Endodermal cell (in vitro differentiated cells): ENCODE results near the gene GUCA2B. TPM values are rescaled to one million over a fixed set of nuclear protein-coding genes. Genes with fewer than 3 reads are reported as not detected.

Experiments
- DNase-seq: peaks from one replicate; pipeline ENCODE4 v3.0.0-alpha.2; 2017
- H3K27ac ChIP-seq: 2 replicates; pipeline ENCODE4 v1.5.1; 2013; ENCODE audit warnings: mild to moderate bottlenecking, low read depth, low read length, moderate library complexity
- H3K27me3 ChIP-seq: 2 replicates; pipeline ENCODE4 v1.6.1; 2013; ENCODE audit warnings: mild to moderate bottlenecking, low read length, moderate library complexity; ENCODE audit not compliant: insufficient read depth, control insufficient read depth, poor library complexity, severe bottlenecking
- H3K36me3 ChIP-seq: 2 replicates; pipeline ENCODE4 v1.7.0; 2013; ENCODE audit warnings: mild to moderate bottlenecking, low read length, moderate library complexity; ENCODE audit not compliant: control insufficient read depth, insufficient read depth
- H3K4me1 ChIP-seq: one replicate; pipeline ENCODE4 v1.7.0; 2013; ENCODE audit warnings: low read length; ENCODE audit not compliant: control insufficient read depth, insufficient read depth
- H3K4me3 ChIP-seq: 2 replicates; pipeline ENCODE4 v1.5.1; 2013; ENCODE audit warnings: mild to moderate bottlenecking, low read length, moderate library complexity
- H3K9ac ChIP-seq: 2 replicates; pipeline ENCODE4 v1.6.1; 2013; ENCODE audit warnings: mild to moderate bottlenecking, low read length, moderate library complexity; ENCODE audit not compliant: poor library complexity, severe bottlenecking; ENCODE audit errors: extremely low read depth
- H3K9me3 ChIP-seq: 2 replicates; pipeline ENCODE4 v1.6.1; 2013; ENCODE audit warnings: mild to moderate bottlenecking, low read length, moderate library complexity; ENCODE audit not compliant: control insufficient read depth
- H3K27ac Mint-ChIP-seq: 2 replicates; pipeline ENCODE4 v1.8.0; 2020; ENCODE audit warnings: mixed read lengths
- H3K27me3 Mint-ChIP-seq: 2 replicates; pipeline ENCODE4 v1.8.0; 2021; ENCODE audit warnings: mild to moderate bottlenecking, mixed read lengths; ENCODE audit not compliant: insufficient read depth
- H3K36me3 Mint-ChIP-seq: 2 replicates; pipeline ENCODE4 v1.8.0; 2020; ENCODE audit warnings: low read depth, mixed read lengths
- H3K4me1 Mint-ChIP-seq: 2 replicates; pipeline ENCODE4 v1.8.0; 2020; ENCODE audit warnings: mixed read lengths
- H3K4me3 Mint-ChIP-seq: 2 replicates; pipeline ENCODE4 v1.8.0; 2020; ENCODE audit warnings: mild to moderate bottlenecking, moderate library complexity, mixed read lengths
- H3K9me3 Mint-ChIP-seq: 2 replicates; pipeline ENCODE4 v1.8.0; 2020; ENCODE audit warnings: mild to moderate bottlenecking, mixed read lengths
- WGBS, 2 experiments: methylation state at CpG; one replicate each; pipeline versions ENCODE4 v1.1.5 to v1.1.7; 2013; ENCODE audit warnings: missing lambda C conversion rate in 2 of 2, mixed read lengths in 1 of 2; ENCODE audit not compliant: insufficient coverage in 1 of 2, insufficient read length in 1 of 2; 5-methylcytosine and 5-hydroxymethylcytosine counted together
- total RNA-seq, 2 donors: library from RNA; stranded (reverse); fragmentation: NEBNext Ultra II Directional in 1 of 2; extraction: Animal tissue kit (Norgen Biotek cat#: 25700) in 1 of 2; gene quantifications; 2 replicates in 1 of 2; 3 replicates in 1 of 2; pipeline ENCODE4 v1.2.1, GENCODE V29; 2021
- TF ChIP-seq, protein P1 (sequence below): fragments of 200-600 bp; sonication (generic); conservative IDR thresholded peaks from 2 replicates; pipeline ENCODE4 v1.5.0; 2021; ENCODE audit warnings: antibody characterized with exemption, mild to moderate bottlenecking

GUCA2B gene
- total RNA-seq, 2 donors from 2014 or later = not detected

DNA sequence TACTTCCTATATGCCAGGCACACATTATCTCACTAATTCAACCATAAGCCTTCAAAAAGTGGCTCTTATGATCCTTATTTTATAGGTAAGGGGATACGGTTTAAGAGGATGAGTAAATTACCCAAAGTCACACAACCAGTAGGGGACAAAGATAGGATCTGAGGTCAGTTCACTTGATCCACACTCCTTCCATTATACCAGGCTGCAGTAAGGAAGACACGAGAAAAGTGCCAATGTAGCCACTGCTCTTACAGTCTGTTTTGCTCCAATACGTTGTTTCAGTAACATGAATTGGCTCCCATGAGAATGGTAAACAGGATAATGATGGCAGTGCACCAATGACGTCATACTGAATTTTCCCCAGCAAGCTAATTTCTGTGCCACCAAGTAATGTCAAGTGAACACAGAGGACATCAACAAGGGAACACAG is 26.7 kb downstream of the GUCA2B start:
- H3K36me3 ChIP-seq = peaks cover 37% of the 10 kb centered on the region
- no peak overlapping the region for H3K4me3 ChIP-seq
- Mint-ChIP-seq H3K36me3 (peaks cover 13% of the 10 kb centered on the region), H3K9me3 (no peaks in the 10 kb centered on the region), H3K4me3 (no peak overlapping the region), H3K27ac (peak overlapping the region; percentile 40), H3K4me1 (peaks cover 43% of the 10 kb centered on the region), H3K27me3 (no peaks in the 10 kb centered on the region)
- no peak overlapping the region for H3K27ac ChIP-seq
- no peaks in the 10 kb centered on the region for H3K27me3 ChIP-seq
- no peak for DNase-seq
- peaks cover 23% of the 10 kb centered on the region for H3K4me1 ChIP-seq
- 83 to 92% methylated on average over 4 of the region's 4 CpGs for WGBS, 2 experiments
- H3K9ac ChIP-seq = no peak overlapping the region
- no peaks in the 10 kb centered on the region for H3K9me3 ChIP-seq
- TF ChIP-seq, protein P1, sequence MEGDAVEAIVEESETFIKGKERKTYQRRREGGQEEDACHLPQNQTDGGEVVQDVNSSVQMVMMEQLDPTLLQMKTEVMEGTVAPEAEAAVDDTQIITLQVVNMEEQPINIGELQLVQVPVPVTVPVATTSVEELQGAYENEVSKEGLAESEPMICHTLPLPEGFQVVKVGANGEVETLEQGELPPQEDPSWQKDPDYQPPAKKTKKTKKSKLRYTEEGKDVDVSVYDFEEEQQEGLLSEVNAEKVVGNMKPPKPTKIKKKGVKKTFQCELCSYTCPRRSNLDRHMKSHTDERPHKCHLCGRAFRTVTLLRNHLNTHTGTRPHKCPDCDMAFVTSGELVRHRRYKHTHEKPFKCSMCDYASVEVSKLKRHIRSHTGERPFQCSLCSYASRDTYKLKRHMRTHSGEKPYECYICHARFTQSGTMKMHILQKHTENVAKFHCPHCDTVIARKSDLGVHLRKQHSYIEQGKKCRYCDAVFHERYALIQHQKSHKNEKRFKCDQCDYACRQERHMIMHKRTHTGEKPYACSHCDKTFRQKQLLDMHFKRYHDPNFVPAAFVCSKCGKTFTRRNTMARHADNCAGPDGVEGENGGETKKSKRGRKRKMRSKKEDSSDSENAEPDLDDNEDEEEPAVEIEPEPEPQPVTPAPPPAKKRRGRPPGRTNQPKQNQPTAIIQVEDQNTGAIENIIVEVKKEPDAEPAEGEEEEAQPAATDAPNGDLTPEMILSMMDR = no peak

DNA sequence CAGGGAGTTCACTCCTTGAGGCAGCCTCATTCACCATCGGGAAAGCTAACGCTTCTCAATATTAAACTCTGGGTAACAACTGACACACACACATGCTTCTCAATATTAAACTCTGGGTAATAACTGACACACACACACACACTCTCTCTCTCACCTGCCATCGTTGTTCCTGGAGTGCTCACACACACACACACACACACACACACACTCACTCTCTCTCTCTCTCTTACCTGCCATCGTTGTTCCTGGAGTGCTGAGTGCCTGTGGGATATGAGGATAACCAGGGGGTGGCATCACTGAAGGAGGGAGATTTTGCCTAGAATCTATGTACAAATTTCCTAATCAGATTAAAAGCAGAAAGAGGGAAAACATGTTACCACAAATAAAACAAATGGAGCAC is 28.5 kb downstream of the GUCA2B start:
- H3K36me3 ChIP-seq = peaks cover 40% of the 10 kb centered on the region
- 92 to 100% methylated on average over 2 to 3 of the region's 4 CpGs for WGBS, 2 experiments

DNA sequence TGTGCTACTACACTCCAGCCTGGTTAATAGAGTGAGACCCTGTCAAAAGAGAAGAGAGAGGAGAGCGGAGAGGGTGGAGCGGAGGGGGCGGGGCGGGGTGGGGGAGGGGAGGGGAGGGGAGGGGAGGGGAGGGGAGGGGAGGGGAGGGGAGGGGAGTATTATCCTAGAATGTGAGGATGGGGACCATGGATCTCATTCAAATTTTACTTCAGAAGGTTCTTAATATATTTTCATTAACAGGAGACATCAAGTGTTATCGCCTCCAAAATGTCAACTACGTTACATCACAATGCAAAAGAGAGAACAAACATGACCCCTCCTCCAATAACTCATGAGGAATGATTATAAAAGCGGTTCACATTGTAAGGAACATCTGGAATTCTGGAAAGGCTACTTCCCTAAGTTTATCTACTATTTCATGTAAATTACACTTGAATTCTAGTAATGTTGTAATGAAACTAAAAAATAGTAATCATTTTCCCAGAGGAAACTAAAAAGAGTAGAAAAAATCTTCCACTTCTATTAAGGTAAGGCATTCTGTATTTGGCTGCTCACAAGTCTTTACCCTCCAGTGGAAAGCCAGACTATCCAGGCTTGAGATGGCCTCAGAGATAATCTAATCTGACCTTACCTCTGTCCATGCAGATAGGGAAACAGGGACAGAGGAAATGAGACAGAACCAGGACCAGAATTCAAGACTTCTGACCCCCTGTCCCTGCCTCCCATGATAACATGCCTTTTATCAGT is 30.2 kb downstream of the GUCA2B start:
- WGBS, 2 experiments = 95% methylated on average over 3 of the region's 7 CpGs; no CpG with 5 or more reads in 1 of the 2 experiments
- Histone ChIP-seq H3K9me3 (no peaks in the 10 kb centered on the region), H3K9ac (no peak overlapping the region), H3K27ac (no peak overlapping the region), H3K4me3 (no peak overlapping the region), H3K4me1 (peaks cover 23% of the 10 kb centered on the region), H3K27me3 (no peaks in the 10 kb centered on the region), H3K36me3 (peaks cover 47% of the 10 kb centered on the region)
- H3K27me3 Mint-ChIP-seq = no peaks in the 10 kb centered on the region
- no peak overlapping the region for H3K4me3 Mint-ChIP-seq
- H3K27ac Mint-ChIP-seq = no peak overlapping the region
- no peaks in the 10 kb centered on the region for H3K9me3 Mint-ChIP-seq
- H3K4me1 Mint-ChIP-seq = peaks cover 29% of the 10 kb centered on the region
- TF ChIP-seq, protein P1 = no peak
- peaks cover 36% of the 10 kb centered on the region for H3K36me3 Mint-ChIP-seq
- no peak for DNase-seq

More for the DNA sequence above, 28.5 kb downstream of the GUCA2B start:
- no peak overlapping the region for H3K27ac ChIP-seq
- Mint-ChIP-seq H3K36me3 (peaks cover 26% of the 10 kb centered on the region), H3K4me3 (no peak overlapping the region), H3K27ac (no peak overlapping the region), H3K27me3 (no peaks in the 10 kb centered on the region), H3K9me3 (no peaks in the 10 kb centered on the region), H3K4me1 (peaks cover 43% of the 10 kb centered on the region)
- no peaks in the 10 kb centered on the region for H3K9me3 ChIP-seq
- H3K9ac ChIP-seq = no peak overlapping the region
- no peak overlapping the region for H3K4me3 ChIP-seq
- H3K27me3 ChIP-seq = no peaks in the 10 kb centered on the region
- H3K4me1 ChIP-seq = peaks cover 23% of the 10 kb centered on the region
- no peak for DNase-seq
- TF ChIP-seq, protein P1 = no peak
